Lung (tissue), 12 donors: ENCODE measurements around the gene FAM210B. TPM values are rescaled to one million over a fixed set of nuclear protein-coding genes. Genes with fewer than 3 reads are reported as not detected.

Source experiments
- ATAC-seq: fragments of 200-7000 bp; cut with Tn5 transposase; one replicate; pipeline ENCODE4 v1.9.1; 2020; ENCODE audit warnings: moderate number of reproducible peaks; ENCODE audit not compliant: insufficient read depth, low FRiP score
- DNase-seq, 3 donors: peaks; one replicate each; pipeline ENCODE4 v3.0.0-alpha.2; 2013 to 2017
- H3K27ac ChIP-seq, 2 donors: one replicate each; pipeline ENCODE4 v1.5.1; 2013; ENCODE audit warnings: mild to moderate bottlenecking in 2 of 2, moderate library complexity in 2 of 2, control low read depth in 1 of 2, inconsistent platforms in 1 of 2, low read depth in 1 of 2, low read length in 1 of 2
- H3K27me3 ChIP-seq, 3 donors: one replicate each; pipeline ENCODE4 v1.5.1; 2013; ENCODE audit warnings: low read length in 2 of 3; ENCODE audit not compliant: control insufficient read depth in 3 of 3, insufficient read depth in 3 of 3
- H3K36me3 ChIP-seq, 4 donors: one replicate each; pipeline ENCODE4 v1.5.1; 2013; ENCODE audit warnings: low read length in 4 of 4, mild to moderate bottlenecking in 1 of 4, moderate library complexity in 1 of 4; ENCODE audit not compliant: control insufficient read depth in 4 of 4, insufficient read depth in 4 of 4
- H3K4me1 ChIP-seq, 5 donors: one replicate each; pipeline ENCODE4 v1.5.1; 2013; ENCODE audit warnings: low read length in 5 of 5, mild to moderate bottlenecking in 2 of 5, moderate library complexity in 1 of 5; ENCODE audit not compliant: control insufficient read depth in 5 of 5, insufficient read depth in 5 of 5
- H3K4me3 ChIP-seq: one replicate; pipeline ENCODE4 v1.5.1; 2013; ENCODE audit warnings: mild to moderate bottlenecking, control low read depth, moderate library complexity
- H3K9ac ChIP-seq, 2 donors: one replicate each; pipeline ENCODE4 v1.5.1; 2013; ENCODE audit warnings: low read length in 2 of 2, control low read depth in 1 of 2; ENCODE audit not compliant: insufficient read depth in 1 of 2
- H3K9me3 ChIP-seq, 4 donors: one replicate each; pipeline ENCODE4 v1.5.1; 2013; ENCODE audit warnings: low read length in 3 of 4, mild to moderate bottlenecking in 1 of 4, moderate library complexity in 1 of 4; ENCODE audit not compliant: control insufficient read depth in 4 of 4, insufficient read depth in 3 of 4
- WGBS, 2 donors: extraction: QIAGEN DNeasy Blood & Tissue Kit; methylation state at CpG; one replicate each; pipeline ENCODE4 v1.1.7; 2013; 5-methylcytosine and 5-hydroxymethylcytosine counted together
- polyA plus RNA-seq, 2 donors: library from polyadenylated mRNA; stranded (reverse); fragments of 200-250 nt; gene quantifications; one replicate each; pipeline ENCODE4 v1.2.1, GENCODE V29; 2013
- total RNA-seq, 2 donors: library from RNA; depleted of rRNA in 1 of 2; stranded (reverse); fragments of >200 nt in 1 of 2; gene quantifications; one replicate each; pipeline ENCODE4 v1.2.1, GENCODE V29; 2014 to 2021
- TF ChIP-seq, protein P1 (sequence below): IDR thresholded peaks from 2 replicates; pipeline ENCODE4 v1.5.1; 2012; ENCODE audit warnings: mild to moderate bottlenecking; ENCODE audit errors: control extremely low read depth, extremely low read depth
- donor health status: control.
- donor health status: control.
- donor health status: Bipolar disorder and iron deficiency.
- donor health status: healthy.
- donor health status: DM: yes; HTN: yes; CAD: no.

The FAM210B gene
- total and polyA plus RNA-seq, 4 donors, result 18.7 to 41.7 (median 25.0) TPM

DNA sequence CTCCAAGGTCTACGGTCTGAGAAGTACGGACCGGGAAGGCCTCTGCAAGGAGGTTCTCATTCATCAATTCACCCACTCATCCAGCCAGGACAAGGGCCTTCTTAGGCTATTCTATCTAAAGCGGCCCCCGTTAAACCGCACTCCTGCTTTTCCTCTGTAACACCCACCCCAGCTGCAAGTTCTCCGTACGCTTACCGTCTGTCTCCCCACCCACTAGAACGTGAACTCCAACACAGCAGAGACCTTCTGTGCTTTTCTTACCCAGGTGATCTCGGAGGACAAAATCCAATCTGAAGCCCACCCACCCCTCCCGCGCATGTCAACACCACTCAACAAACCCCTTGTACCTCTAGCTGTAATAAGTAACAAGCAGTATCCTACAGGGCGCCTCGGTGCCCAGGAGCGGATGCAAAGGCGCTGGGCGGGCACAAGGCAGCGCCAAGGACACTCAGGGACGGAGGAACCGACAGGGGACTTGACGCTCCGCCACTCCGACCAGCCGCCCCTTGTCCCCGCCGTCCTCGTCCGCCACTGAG is 32.9 kb downstream of the FAM210B start:
- peaks cover 5 to 20% (median 11%) of the 10 kb centered on the region in 5 donors for H3K4me1 ChIP-seq
- H3K9me3 ChIP-seq, result no peaks in the 10 kb centered on the region
- WGBS, 2 donors, result 0 to 1% methylated on average over 29 of the region's 29 CpGs
- H3K4me3 ChIP-seq, result peak overlapping the region; percentile 76
- H3K27me3 ChIP-seq, result no peaks in the 10 kb centered on the region
- DNase-seq (no peak), ATAC-seq (peak; percentile 14)
- peak overlapping the region; percentile 62 to 88 for H3K27ac ChIP-seq
- H3K9ac ChIP-seq, result peak overlapping the region; percentile 42 to 85
- peaks cover 9 to 11% (median 10%) of the 10 kb centered on the region in 4 donors for H3K36me3 ChIP-seq
- TF ChIP-seq, protein P1, sequence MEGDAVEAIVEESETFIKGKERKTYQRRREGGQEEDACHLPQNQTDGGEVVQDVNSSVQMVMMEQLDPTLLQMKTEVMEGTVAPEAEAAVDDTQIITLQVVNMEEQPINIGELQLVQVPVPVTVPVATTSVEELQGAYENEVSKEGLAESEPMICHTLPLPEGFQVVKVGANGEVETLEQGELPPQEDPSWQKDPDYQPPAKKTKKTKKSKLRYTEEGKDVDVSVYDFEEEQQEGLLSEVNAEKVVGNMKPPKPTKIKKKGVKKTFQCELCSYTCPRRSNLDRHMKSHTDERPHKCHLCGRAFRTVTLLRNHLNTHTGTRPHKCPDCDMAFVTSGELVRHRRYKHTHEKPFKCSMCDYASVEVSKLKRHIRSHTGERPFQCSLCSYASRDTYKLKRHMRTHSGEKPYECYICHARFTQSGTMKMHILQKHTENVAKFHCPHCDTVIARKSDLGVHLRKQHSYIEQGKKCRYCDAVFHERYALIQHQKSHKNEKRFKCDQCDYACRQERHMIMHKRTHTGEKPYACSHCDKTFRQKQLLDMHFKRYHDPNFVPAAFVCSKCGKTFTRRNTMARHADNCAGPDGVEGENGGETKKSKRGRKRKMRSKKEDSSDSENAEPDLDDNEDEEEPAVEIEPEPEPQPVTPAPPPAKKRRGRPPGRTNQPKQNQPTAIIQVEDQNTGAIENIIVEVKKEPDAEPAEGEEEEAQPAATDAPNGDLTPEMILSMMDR, result no peak

DNA sequence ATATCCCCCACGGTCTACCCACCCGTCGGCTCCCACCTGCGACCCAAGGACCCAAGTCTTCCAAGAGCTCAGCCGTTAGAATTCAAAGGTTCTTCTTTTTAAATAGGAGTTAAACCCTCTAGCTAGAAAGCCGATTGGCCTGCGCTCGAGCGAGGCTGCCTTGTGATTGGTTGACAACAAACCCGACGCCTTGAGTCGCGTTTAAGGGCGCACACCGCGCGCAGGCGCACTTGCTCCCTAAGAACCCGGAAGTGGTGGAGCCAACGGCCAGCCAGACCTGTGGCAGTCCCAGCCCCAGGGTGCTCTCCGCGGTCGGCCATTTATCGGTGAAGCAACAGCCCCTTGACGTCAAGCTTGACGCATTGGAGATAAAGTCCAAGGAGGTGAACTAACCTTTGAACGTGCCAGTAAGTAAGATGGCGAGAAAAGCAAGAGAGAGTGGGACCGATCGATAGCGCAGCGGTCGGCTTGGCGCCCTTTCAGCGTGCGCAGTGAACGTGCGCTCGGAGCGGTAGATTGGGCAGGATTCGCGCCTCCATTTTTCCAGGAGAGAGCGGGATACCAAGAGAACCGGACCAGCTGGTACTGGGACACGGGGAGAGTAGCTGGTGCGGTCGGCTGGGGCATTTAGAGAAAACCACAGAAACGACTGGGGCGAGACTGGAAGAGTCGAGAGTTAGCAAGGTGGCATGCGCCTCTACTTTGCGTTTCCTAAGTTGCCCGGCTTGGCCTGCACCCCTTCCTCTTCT is 33.5 kb downstream of the FAM210B start, which contains the start of the genes AURKA and CSTF1:
AURKA (minus strand) TSS at position 84 of the 749 bp plus-strand sequence. CDS start 4,018 bp downstream, outside the sequence.
CSTF1 (plus strand) TSS at position 514 of the 749 bp plus-strand sequence. CDS start 2,908 bp downstream, outside the sequence.
- H3K4me1 ChIP-seq, result peaks cover 5 to 20% (median 11%) of the 10 kb centered on the region in 5 donors
- WGBS, 2 donors, result 0% methylated on average over 53 of the region's 53 CpGs
- ATAC-seq, result peak; percentile 98
- H3K9ac ChIP-seq, result peak within 1 kb of the TSS; percentile 85 to 92
- H3K4me3 ChIP-seq, result peak within 1 kb of the TSS; percentile 82
- no peaks in the 10 kb centered on the region for H3K9me3 ChIP-seq
- no peaks in the 10 kb centered on the region for H3K27me3 ChIP-seq
- H3K27ac ChIP-seq, result peak within 1 kb of the TSS; percentile 77 to 93
- TF ChIP-seq, protein P1, result no peak
- peak; percentile 99 for DNase-seq
- H3K36me3 ChIP-seq, result peaks cover 13 to 16% (median 15%) of the 10 kb centered on the region in 4 donors

DNA sequence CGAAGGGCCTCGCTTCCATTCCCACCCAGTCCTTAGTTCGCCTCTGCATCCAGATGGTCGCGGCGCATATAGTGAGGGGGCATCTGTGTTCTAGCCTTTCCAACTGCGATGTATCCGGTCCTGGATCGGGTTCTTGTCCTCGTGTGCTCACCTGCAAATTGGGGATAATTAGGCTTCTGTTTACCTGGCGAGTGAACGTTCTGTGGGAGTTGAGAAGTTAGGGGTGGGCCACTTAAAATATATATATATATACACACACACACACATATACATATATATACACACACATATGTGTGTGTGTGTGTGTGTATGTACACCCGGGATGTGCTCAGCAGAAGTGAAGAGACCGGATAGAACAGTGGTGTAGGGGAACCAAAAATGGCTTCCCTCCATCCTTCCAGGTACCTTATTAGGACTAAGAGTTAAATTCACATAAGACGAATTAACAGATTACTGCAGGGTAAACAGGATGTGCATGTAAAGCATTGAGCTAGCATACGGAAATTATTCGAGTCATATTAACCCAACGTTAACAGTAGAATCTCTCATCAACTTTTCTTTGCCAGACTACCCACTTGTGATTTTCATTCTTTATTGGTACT is 34.2 kb downstream of the FAM210B start:
- WGBS, 2 donors, result 0 to 1% methylated on average over 18 of the region's 18 CpGs
- TF ChIP-seq, protein P1, result no peak
- DNase-seq (peak in 2 of 3 donors; percentile 19 to 38), ATAC-seq (no peak)
- peak overlapping the region; percentile 82 for H3K4me3 ChIP-seq
- peaks cover 19 to 23% (median 20%) of the 10 kb centered on the region in 4 donors for H3K36me3 ChIP-seq
- no peaks in the 10 kb centered on the region for H3K27me3 ChIP-seq
- peaks cover 5 to 20% (median 11%) of the 10 kb centered on the region in 5 donors for H3K4me1 ChIP-seq
- H3K9ac ChIP-seq, result peak overlapping the region; percentile 85 to 92
- no peaks in the 10 kb centered on the region for H3K9me3 ChIP-seq
- H3K27ac ChIP-seq, result peak overlapping the region; percentile 77 to 93
